ENCODE data around the gene IFITM10.

The IFITM10 gene

DNA sequence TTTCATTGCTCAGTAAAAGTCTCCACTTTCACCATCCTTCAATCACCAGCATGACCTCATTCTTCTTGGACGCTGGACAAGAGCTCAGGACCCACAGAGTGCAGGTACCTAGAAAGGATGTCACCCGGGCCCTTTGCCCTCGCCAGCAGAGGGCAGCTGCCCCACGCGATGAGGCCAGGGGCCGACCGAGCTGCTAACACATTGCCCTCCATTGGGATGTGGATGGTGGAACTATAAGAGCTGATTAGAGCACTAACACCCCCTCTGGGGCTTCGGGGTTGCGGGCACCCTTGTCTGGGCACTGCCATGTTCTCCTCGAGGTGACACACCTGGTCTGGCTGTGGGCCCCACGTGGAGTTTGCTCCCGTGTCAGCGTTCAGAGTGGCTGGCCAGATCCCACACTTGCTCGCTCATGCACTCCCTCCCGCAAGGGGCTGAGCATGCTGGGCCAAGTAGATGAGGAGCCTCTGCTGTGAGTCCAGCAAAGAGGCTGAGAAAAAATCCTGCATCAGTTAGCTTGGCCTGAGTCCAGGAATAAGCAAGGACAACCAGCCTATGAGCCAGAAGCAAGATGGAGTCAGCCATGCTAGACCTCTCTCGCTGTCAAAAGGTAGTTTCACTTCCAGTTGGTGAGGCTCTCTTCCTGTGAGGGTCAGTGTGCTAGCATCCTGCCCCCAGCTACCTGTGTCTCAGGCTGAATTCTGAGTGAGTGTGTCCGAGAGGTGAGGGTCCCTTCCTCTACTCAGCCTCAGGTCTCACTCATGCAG lies 43.6 kb downstream of the IFITM10 start:
- no peak for DNase-seq

GRCh38 chr11:1705126-1706052 lies 45.0 kb downstream of the IFITM10 start:
- DNase-seq: no peak

DNA sequence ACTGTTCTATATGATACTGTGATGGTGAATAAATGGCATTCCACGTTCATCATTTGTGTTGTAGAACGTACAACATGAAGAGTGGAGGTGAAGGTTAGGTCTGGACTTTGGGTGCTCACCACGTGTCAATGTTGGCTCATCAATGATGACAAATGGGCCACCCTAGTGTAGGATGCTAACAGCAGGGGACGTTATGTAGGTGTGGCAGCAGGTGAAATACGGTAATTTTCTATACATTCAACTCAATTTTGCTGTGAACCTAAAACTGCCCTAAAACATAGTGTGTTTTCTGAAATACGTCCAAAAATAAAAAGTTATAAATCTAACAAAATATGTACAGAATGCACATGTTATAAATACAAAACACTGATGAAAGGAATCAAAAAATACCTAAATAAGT lies 47.2 kb downstream of the IFITM10 start:
- DNase-seq: no peak

DNA sequence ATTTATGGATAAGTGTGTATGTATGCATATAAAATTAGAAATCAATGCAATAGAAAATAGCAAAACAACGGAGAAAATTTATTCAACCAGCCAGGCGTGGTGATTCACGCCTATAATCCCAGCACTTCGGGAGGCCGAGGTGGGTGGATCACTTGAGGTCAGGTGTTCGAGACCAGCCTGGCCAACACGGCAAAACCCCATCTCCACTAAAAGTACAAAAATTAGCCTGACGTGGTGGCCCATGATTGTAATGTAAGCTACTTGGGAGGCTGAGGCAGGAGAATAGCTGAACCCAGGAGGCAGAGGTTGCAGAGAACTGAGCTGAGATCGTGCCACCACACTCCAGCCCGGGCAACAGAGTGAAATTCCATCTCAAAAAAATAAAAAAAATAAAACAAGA lies 47.9 kb downstream of the IFITM10 start:
- DNase-seq: no peak

GRCh38 chr11:1701091-1701807 lies 49.1 kb downstream of the IFITM10 start:
- DNase-seq: no peak

DNA sequence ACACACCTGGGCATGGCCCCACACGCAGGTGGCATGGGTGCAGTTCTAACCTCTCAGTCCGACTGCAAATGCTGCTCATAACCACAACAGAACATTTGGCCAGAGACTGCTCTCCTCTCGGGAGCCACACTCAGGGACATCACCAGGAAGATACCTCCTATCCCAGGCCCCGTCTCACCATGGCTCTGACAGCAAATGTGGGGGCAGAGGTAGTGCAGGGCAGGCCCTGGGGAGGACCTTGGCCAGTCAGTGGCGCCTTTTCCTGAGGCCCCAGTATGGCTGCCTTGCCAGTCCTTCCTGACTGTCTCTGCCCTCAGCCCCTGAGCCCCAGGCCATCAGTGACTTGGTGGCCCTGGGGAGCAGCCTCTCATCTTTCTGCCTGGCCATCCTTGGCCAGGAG lies 50.6 kb downstream of the IFITM10 start:
- no peak for DNase-seq

GRCh38 chr11:1696608-1697570 lies 53.5 kb downstream of the IFITM10 start, which contains the start of gene KRTAP5-6:
TSS of gene KRTAP5-6 (plus strand) at chr11:1697195. CDS start at chr11:1697246, 51 bp downstream.
- DNase-seq: no peak

- DNase-seq: no peak
Observed at GRCh38 chr11:1695548-1696108, 54.8 kb downstream of the IFITM10 start.

DNA sequence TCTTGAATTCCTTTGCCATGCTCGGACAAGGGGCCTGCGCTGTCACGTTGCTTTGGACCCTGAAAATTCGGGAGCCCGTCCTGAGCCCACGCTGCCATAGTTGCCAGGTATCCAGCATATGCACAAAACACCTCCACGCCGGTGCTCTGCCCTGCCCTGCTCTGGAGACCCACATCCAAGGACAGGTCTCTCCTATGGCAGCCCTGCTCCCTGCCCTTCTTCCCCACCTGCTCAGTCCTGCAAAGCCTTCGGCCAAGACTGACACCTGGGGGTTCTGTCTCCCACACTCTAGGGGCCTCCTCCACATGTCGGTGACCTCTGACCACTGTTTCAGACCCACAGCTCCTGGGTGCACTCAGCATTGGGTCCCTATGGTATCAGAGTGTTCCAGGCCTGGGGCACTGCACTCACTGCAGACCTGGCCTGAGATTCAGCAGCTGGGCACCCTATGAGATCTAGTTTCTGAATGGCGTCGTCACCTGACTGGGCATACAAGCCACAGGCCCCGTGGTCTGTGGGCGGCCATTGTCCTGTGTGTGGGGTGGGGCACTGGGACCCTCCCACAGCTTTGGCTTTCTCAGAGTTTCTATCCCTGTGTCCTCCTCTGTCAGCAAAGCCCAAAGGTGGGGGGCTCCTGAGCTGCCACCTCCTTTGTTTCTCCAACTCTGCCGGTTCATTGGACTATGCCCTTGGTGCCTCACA lies 55.4 kb downstream of the IFITM10 start:
- no peak for DNase-seq

GRCh38 chr11:1694064-1694845 lies 56.1 kb downstream of the IFITM10 start:
- peak; percentile 67 for DNase-seq

DNA sequence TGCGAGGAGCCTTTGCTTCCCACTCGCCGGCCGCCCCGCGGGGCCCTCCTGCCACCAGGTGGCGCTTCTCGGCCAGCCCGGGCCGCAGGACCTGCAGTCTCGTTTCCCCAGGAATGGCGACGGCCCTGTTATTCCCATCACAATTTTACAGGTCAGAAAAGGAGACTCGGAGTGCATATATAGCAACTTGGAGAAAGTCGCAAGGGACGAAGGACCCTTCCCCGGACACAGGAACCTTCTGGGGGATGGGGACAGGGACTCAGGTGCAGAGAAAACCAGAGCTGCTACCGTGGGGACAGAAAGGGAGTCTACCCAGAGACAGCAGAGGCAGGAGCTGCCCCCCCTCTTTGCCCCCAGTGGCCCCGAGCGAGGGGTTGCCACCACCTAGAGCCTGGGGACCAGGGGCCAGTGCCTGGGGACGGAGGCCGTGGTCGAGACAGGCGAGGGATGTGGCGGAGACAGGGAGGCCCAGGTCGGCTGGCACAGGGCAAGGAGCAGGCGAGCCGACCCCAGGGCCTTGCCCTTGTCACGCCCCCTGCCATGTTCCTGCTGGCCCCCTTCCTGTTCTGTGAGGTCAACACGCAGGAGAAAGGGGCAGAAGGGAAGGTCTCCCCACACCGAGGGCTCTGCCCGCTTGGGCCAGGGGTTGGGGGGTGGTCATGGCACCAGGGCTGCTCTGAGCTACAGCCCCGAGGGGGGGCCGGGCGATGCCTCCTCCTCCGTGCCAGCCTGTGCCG lies 56.9 kb downstream of the IFITM10 start:
- DNase-seq: peak; percentile 37

DNA sequence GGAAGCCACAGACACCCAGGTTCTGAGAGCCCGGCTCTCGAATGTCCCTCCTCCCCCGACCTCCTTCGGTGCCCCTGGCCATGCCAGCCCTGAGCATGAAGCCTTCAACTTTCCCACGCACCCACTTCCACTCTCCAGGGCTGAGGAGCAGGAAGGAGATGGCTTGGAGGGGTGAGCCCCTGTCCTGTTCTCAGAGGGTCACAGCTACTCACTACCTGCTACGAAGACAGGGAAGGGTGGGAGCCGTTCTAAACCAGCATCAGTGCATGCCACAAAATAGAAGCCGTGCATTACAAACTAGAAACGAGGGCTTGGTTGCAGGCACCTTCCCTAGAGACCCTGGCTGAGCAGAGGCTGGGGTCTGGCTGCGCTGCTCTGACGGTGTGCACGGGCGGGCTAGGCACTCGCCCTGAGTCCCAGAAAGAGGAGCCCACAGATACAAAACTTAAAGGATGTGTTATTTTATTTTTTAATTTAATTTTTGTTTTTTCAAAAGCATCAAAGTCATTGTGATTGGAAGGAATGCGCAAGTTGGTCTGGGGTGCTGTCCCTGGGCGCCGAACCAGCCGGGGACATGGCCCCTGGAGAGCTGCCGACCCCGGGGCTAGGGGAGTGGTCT lies 57.6 kb downstream of the IFITM10 start:
- no peak for DNase-seq

- DNase-seq: no peak
Observed at GRCh38 chr11:1691878-1692707, 58.3 kb downstream of the IFITM10 start.

DNA sequence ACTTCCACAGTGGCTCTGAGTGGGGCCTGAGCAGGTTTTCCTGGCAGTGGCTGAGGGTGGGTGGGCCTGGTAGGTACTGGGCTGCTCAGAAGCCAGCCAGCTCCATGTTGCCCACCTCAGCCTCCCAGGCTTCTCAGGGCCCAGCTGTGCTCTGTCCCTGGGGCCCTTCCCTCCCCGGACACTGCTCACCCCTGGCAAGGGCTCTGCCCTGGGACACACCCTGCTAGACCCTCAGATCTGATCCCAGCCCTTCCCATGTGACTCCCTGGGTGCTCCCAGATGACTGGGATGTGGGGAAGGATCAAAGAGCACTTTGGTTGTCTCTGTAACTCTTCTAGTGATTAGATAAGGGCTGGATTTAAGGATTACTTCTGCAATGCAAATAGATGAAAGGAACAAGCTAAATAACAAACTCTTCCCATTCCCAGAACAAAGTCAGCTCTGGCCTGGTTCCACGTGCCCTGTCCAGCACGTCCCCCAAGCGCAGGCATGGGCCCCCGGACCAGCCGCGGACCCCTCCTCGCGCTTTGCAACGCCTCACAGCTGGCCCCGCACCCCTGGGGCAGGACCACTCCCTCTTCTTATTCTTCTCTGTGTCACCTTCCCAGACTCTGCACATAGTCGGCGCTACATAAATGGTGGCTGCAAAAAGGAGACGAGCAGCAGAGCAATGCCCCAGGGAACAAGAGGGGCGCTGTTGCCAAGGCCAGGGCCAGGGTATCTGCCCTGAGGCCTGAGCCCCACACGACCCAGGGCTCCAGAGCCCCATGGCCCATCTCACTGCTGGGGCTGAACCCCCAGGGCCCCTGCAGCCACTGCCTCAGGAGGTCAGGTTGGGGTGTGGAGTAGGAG lies 59.1 kb downstream of the IFITM10 start:
- DNase-seq: no peak

DNA sequence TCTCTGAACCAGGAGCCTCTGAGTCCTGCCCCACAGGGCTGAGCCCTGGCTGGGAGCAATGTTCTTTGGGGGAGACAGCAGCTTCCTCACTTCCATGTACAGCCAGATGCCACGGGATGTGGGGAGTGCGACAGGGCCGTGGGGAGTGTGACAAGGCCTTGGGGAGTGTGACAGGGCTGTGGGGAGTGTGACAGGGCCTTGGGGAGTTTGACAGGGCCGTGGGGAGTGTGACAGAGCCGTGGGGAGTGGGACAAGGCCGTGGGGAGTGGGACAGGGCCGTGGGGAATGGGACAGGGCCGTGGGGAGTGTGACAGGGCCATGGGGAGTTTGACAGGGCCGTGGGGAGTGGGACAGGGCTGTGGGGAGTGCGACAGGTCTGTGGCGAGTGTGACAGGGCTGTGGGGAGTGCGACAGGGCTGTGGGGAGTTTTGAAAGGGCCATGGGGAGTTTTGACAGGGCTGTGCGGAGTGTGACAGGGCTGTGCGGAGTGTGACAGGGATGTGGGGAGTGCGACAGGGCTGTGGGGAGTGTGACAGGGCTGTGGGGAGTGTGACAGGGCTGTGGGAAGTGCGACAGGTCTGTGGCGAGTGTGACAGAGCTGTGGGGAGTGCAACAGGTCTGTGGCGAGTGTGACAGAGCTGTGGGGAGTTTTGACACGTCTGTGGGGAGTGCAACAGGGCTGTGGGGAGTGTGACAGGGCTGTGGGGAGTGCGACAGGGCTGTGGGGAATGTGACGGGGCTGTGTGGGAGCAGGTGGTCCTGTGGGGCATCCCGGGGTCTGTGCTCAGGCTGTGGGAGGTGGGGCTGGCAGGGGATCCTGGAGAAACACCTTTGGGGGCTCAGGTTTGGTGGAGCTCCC lies 60.0 kb downstream of the IFITM10 start:
- no peak for DNase-seq
